ENCODE data around the gene HOXC6.

Gene HOXC6

GRCh38 chr12:54025499-54026405, 2.5 kb upstream of the HOXC6 start:
- no peak for DNase-seq

- DNase-seq, result no peak
Measured at GRCh38 chr12:54026640-54027441, 1.4 kb upstream of the HOXC6 start.

GRCh38 chr12:54027442-54027786, 826 bp upstream of the HOXC6 start:
- no peak for DNase-seq

- DNase-seq, result no peak
Measured at GRCh38 chr12:54029529-54030441, 1.5 kb downstream of the HOXC6 start.

- no peak for DNase-seq
Measured at GRCh38 chr12:54030442-54030801, 2.2 kb downstream of the HOXC6 start.

- DNase-seq, result no peak
Measured at GRCh38 chr12:54030889-54031471, 2.7 kb downstream of the HOXC6 start.

- DNase-seq, result no peak
Measured at GRCh38 chr12:54031480-54031879, 3.2 kb downstream of the HOXC6 start.

- no peak for DNase-seq
Measured at GRCh38 chr12:54032086-54032619, 3.9 kb downstream of the HOXC6 start.

- DNase-seq, result peak in 32 of 58 donors; percentile 1 to 54 (median 6)
Measured at GRCh38 chr12:54032627-54033100, 4.4 kb downstream of the HOXC6 start, which contains the start of gene HOXC5. TSS of gene HOXC5 (plus strand) at chr12:54033050. CDS start at chr12:54033123, 73 bp downstream.

- no peak for DNase-seq
Measured at GRCh38 chr12:54033106-54033979, 5.1 kb downstream of the HOXC6 start.

GRCh38 chr12:54033980-54034784, 5.9 kb downstream of the HOXC6 start:
- no peak for DNase-seq

- DNase-seq, result no peak
Measured at GRCh38 chr12:54034785-54035310, 6.6 kb downstream of the HOXC6 start.

GRCh38 chr12:54035568-54036264, 7.5 kb downstream of the HOXC6 start:
- DNase-seq, result no peak

- no peak for DNase-seq
Measured at GRCh38 chr12:54036620-54037359, 8.6 kb downstream of the HOXC6 start.

GRCh38 chr12:54037360-54038283, 9.4 kb downstream of the HOXC6 start:
- DNase-seq, result no peak
